Measurements from ENCODE around the gene BACH2.
"Not testable (repeated sequence)": the region's sequence is repeated elsewhere in the genome, so short reads cannot be mapped to it uniquely, and the experiment has no call there.

BACH2 gene

GRCh38 chr6:90139272-90139817, 157.3 kb downstream of the BACH2 start:
- TF ChIP-seq CTCF (IDR thresholded peaks at IDR 0.05; ENCODE audit: low read depth, low read length, missing control alignments): no peak
- H3K4me3 ChIP-seq (ENCODE audit: low read depth, low read length): no peak overlapping the region
- no peak for DNase-seq (ENCODE audit: low read depth)

GRCh38 chr6:90136837-90137568, 159.6 kb downstream of the BACH2 start:
- no peak for TF ChIP-seq CTCF (IDR thresholded peaks at IDR 0.05; ENCODE audit: low read depth, low read length, missing control alignments)
- DNase-seq (ENCODE audit: low read depth): no peak
- H3K4me3 ChIP-seq (ENCODE audit: low read depth, low read length): no peak overlapping the region

DNA sequence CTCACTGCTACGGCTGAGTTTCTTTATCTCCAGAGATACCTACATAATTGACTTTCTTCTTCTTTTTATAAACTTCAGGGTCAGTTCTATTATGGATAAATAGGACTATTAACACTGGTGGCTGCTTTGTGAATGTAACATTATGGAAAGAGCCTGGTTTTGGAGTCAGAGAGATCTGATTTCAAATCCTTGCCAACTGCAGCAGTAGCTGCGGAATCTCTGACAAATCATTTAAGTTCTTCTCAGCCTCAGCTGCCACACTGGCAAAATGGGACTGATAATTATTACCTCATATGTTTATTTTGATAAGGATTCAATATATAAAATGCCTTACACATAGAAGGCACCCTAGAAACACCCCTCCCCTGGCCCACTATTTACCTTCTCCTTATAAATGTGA, 160.5 kb downstream of the BACH2 start:
- H3K4me3 ChIP-seq (ENCODE audit: low read depth, low read length): no peak overlapping the region
- DNase-seq (ENCODE audit: low read depth): no peak
- TF ChIP-seq CTCF (IDR thresholded peaks at IDR 0.05; ENCODE audit: low read depth, low read length, missing control alignments): no peak

- no peak for TF ChIP-seq CTCF (IDR thresholded peaks at IDR 0.05; ENCODE audit: low read depth, low read length, missing control alignments)
- H3K4me3 ChIP-seq (ENCODE audit: low read depth, low read length): no peak overlapping the region
- no peak for DNase-seq (ENCODE audit: low read depth)
Measured at GRCh38 chr6:90135667-90136066, 161.0 kb downstream of the BACH2 start.

GRCh38 chr6:90133664-90134063, 163.0 kb downstream of the BACH2 start:
- not testable (repeated sequence) for DNase-seq (ENCODE audit: low read depth); H3K4me3 ChIP-seq (ENCODE audit: low read depth, low read length)

- TF ChIP-seq CTCF (IDR thresholded peaks at IDR 0.05; ENCODE audit: low read depth, low read length, missing control alignments): no peak
- no peak overlapping the region for H3K4me3 ChIP-seq (ENCODE audit: low read depth, low read length)
- DNase-seq (ENCODE audit: low read depth): no peak
Measured at GRCh38 chr6:90131614-90132423, 164.8 kb downstream of the BACH2 start.

DNA sequence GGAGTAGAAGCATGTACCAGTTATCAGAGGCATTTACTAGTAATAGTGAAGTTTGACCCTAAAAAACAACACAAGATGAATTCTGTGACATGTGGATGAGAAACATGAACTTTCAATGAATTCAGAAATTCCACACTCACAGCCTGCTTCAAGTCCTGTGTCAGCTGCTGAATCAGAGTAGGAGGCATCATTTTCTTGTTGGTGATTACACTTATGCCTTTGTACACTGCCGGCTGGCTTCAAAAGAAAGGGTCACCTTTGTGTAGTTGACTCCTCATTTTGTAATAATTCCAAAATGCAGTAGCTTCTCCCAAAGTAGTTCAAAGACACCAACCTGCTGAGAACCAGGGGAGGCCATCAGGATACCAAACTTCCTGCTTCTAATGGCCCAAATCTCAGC, 165.5 kb downstream of the BACH2 start:
- no peak for TF ChIP-seq CTCF (IDR thresholded peaks at IDR 0.05; ENCODE audit: low read depth, low read length, missing control alignments)
- no peak for DNase-seq (ENCODE audit: low read depth)
- no peak overlapping the region for H3K4me3 ChIP-seq (ENCODE audit: low read depth, low read length)

DNA sequence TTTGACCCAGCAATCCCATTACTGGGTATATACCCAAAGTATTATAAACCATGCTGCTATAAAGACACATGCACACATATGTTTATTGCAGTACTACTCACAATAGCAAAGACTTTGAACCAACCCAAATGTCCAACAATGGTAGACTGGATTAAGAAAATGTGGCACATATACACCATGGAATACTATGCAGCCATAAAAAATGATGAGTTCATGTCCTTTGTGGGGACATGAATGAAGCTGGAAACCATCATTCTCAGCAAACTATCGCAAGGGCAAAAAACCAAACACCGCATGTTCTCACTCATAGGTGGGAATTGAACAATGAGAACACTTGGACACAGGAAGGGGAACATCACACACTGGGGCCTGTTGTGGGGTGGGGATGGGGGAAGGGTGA, 168.0 kb downstream of the BACH2 start:
- not testable (repeated sequence) for H3K4me3 ChIP-seq (ENCODE audit: low read depth, low read length)

More for the DNA sequence above, 168.0 kb downstream of the BACH2 start:
- not testable (repeated sequence) for DNase-seq (ENCODE audit: low read depth)
